ENCODE measurements around the gene DAB1.

DAB1 gene

GRCh38 chr1:57418971-57419370 lies 4.9 kb downstream of the DAB1 start:
- Histone ChIP-seq H3K27ac (ENCODE audit: insufficient read depth in 1 of 2, low read depth in 1 of 2, low read length in 2 of 2, poor library complexity in 1 of 2, severe bottlenecking in 2 of 2) (no peak overlapping the region), H3K4me1 (ENCODE audit: control extremely low read depth in 1 of 4, control insufficient read depth in 4 of 4, insufficient read depth in 4 of 4, low read length in 3 of 4) (peaks cover 0 to 19% (median 9%) of the 10 kb centered on the region in 4 experiments), H3K27me3 (replicated peaks in 2 of 5; ENCODE audit: control insufficient read depth in 4 of 5, insufficient read depth in 5 of 5, low read length in 4 of 5) (peaks cover 15 to 66% (median 31%) of the 10 kb centered on the region in 5 experiments), H3K36me3 (ENCODE audit: control insufficient read depth in 4 of 4, insufficient read depth in 4 of 4, low read length in 3 of 4) (no peaks in the 10 kb centered on the region), H3K4me3 (ENCODE audit: control insufficient read depth in 1 of 7, extremely low read depth in 1 of 7, insufficient read depth in 4 of 7, low read depth in 2 of 7, low read length in 6 of 7) (no peak overlapping the region), H3K9me3 (ENCODE audit: control extremely low read depth in 1 of 5, control insufficient read depth in 4 of 5, insufficient read depth in 2 of 5, low read depth in 1 of 5, low read length in 4 of 5) (no peaks in the 10 kb centered on the region)
- CTCF ChIA-PET: no interaction called here
- POLR2A ChIA-PET: no interaction called here
- WGBS (ENCODE audit: insufficient coverage): 94% methylated on average over 3 of the region's 4 CpGs
- no peak for DNase-seq

- 90% methylated on average over 3 of the region's 3 CpGs for WGBS (ENCODE audit: insufficient coverage)
- Histone ChIP-seq H3K36me3 (ENCODE audit: control insufficient read depth in 4 of 4, insufficient read depth in 4 of 4, low read length in 3 of 4) (no peaks in the 10 kb centered on the region), H3K9me3 (ENCODE audit: control extremely low read depth in 1 of 5, control insufficient read depth in 4 of 5, insufficient read depth in 2 of 5, low read depth in 1 of 5, low read length in 4 of 5) (peaks cover 0 to 10% (median 0%) of the 10 kb centered on the region in 5 experiments), H3K27me3 (replicated peaks in 2 of 5; ENCODE audit: control insufficient read depth in 4 of 5, insufficient read depth in 5 of 5, low read length in 4 of 5) (peaks cover 0 to 8% (median 3%) of the 10 kb centered on the region in 5 experiments), H3K27ac (ENCODE audit: insufficient read depth in 1 of 2, low read depth in 1 of 2, low read length in 2 of 2, poor library complexity in 1 of 2, severe bottlenecking in 2 of 2) (no peak overlapping the region), H3K4me3 (ENCODE audit: control insufficient read depth in 1 of 7, extremely low read depth in 1 of 7, insufficient read depth in 4 of 7, low read depth in 2 of 7, low read length in 6 of 7) (no peak overlapping the region), H3K4me1 (ENCODE audit: control extremely low read depth in 1 of 4, control insufficient read depth in 4 of 4, insufficient read depth in 4 of 4, low read length in 3 of 4) (no peaks in the 10 kb centered on the region)
- DNase-seq: no peak
- ChIA-PET CTCF (no interaction called here), POLR2A (no interaction called here)
Observed at GRCh38 chr1:57411262-57411661, 12.6 kb downstream of the DAB1 start.

GRCh38 chr1:57410508-57410907 lies 13.4 kb downstream of the DAB1 start:
- Histone ChIP-seq H3K4me3 (ENCODE audit: control insufficient read depth in 1 of 7, extremely low read depth in 1 of 7, insufficient read depth in 4 of 7, low read depth in 2 of 7, low read length in 6 of 7) (no peak overlapping the region), H3K9me3 (ENCODE audit: control extremely low read depth in 1 of 5, control insufficient read depth in 4 of 5, insufficient read depth in 2 of 5, low read depth in 1 of 5, low read length in 4 of 5) (peaks cover 0 to 10% (median 0%) of the 10 kb centered on the region in 5 experiments), H3K36me3 (ENCODE audit: control insufficient read depth in 4 of 4, insufficient read depth in 4 of 4, low read length in 3 of 4) (no peaks in the 10 kb centered on the region), H3K27ac (ENCODE audit: insufficient read depth in 1 of 2, low read depth in 1 of 2, low read length in 2 of 2, poor library complexity in 1 of 2, severe bottlenecking in 2 of 2) (no peak overlapping the region), H3K4me1 (ENCODE audit: control extremely low read depth in 1 of 4, control insufficient read depth in 4 of 4, insufficient read depth in 4 of 4, low read length in 3 of 4) (no peaks in the 10 kb centered on the region), H3K27me3 (replicated peaks in 2 of 5; ENCODE audit: control insufficient read depth in 4 of 5, insufficient read depth in 5 of 5, low read length in 4 of 5) (peaks cover 0 to 5% (median 0%) of the 10 kb centered on the region in 5 experiments)
- no peak for DNase-seq
- ChIA-PET POLR2A (no interaction called here), CTCF (no interaction called here)
- WGBS (ENCODE audit: insufficient coverage): 100% methylated on average over 2 of the region's 4 CpGs

- H3K4me1 ChIP-seq (ENCODE audit: control extremely low read depth in 1 of 4, control insufficient read depth in 4 of 4, insufficient read depth in 4 of 4, low read length in 3 of 4): no peaks in the 10 kb centered on the region
- no peak overlapping the region for H3K27ac ChIP-seq (ENCODE audit: insufficient read depth in 1 of 2, low read depth in 1 of 2, low read length in 2 of 2, poor library complexity in 1 of 2, severe bottlenecking in 2 of 2)
- no peaks in the 10 kb centered on the region for H3K36me3 ChIP-seq (ENCODE audit: control insufficient read depth in 4 of 4, insufficient read depth in 4 of 4, low read length in 3 of 4)
- no peak for DNase-seq
- peaks cover 0 to 6% (median 0%) of the 10 kb centered on the region in 5 experiments for H3K9me3 ChIP-seq (ENCODE audit: control extremely low read depth in 1 of 5, control insufficient read depth in 4 of 5, insufficient read depth in 2 of 5, low read depth in 1 of 5, low read length in 4 of 5)
- no peak overlapping the region for H3K4me3 ChIP-seq (ENCODE audit: control insufficient read depth in 1 of 7, extremely low read depth in 1 of 7, insufficient read depth in 4 of 7, low read depth in 2 of 7, low read length in 6 of 7)
- POLR2A ChIA-PET: no interaction called here
- peaks cover 0 to 8% (median 0%) of the 10 kb centered on the region in 5 experiments for H3K27me3 ChIP-seq (replicated peaks in 2 of 5; ENCODE audit: control insufficient read depth in 4 of 5, insufficient read depth in 5 of 5, low read length in 4 of 5)
- 50% methylated on average over 2 of the region's 4 CpGs for WGBS (ENCODE audit: insufficient coverage)
- CTCF ChIA-PET: no interaction called here
Observed at GRCh38 chr1:57407928-57408327, 15.9 kb downstream of the DAB1 start.

GRCh38 chr1:57406428-57406970 lies 17.4 kb downstream of the DAB1 start:
- CTCF ChIA-PET: no interaction called here
- whole genome bisulfite sequencing (ENCODE audit: insufficient coverage): 100% methylated on average over 1 of the region's 2 CpGs

GRCh38 chr1:57404884-57405283 lies 19.0 kb downstream of the DAB1 start:
- Histone ChIP-seq H3K27me3 (replicated peaks in 2 of 5; ENCODE audit: control insufficient read depth in 4 of 5, insufficient read depth in 5 of 5, low read length in 4 of 5) (peaks cover 0 to 9% (median 0%) of the 10 kb centered on the region in 5 experiments), H3K36me3 (ENCODE audit: control insufficient read depth in 4 of 4, insufficient read depth in 4 of 4, low read length in 3 of 4) (no peaks in the 10 kb centered on the region), H3K4me3 (ENCODE audit: control insufficient read depth in 1 of 7, extremely low read depth in 1 of 7, insufficient read depth in 4 of 7, low read depth in 2 of 7, low read length in 6 of 7) (no peak overlapping the region), H3K27ac (ENCODE audit: insufficient read depth in 1 of 2, low read depth in 1 of 2, low read length in 2 of 2, poor library complexity in 1 of 2, severe bottlenecking in 2 of 2) (no peak overlapping the region), H3K4me1 (ENCODE audit: control extremely low read depth in 1 of 4, control insufficient read depth in 4 of 4, insufficient read depth in 4 of 4, low read length in 3 of 4) (no peaks in the 10 kb centered on the region), H3K9me3 (ENCODE audit: control extremely low read depth in 1 of 5, control insufficient read depth in 4 of 5, insufficient read depth in 2 of 5, low read depth in 1 of 5, low read length in 4 of 5) (no peaks in the 10 kb centered on the region)
- POLR2A ChIA-PET: no interaction called here
- CTCF ChIA-PET: no interaction called here
- DNase-seq: no peak
- WGBS (ENCODE audit: insufficient coverage): 100% methylated on average over 2 of the region's 3 CpGs

More at GRCh38 chr1:57406428-57406970, 17.4 kb downstream of the DAB1 start:
- Histone ChIP-seq H3K4me3 (ENCODE audit: control insufficient read depth in 1 of 7, extremely low read depth in 1 of 7, insufficient read depth in 4 of 7, low read depth in 2 of 7, low read length in 6 of 7) (no peak overlapping the region), H3K36me3 (ENCODE audit: control insufficient read depth in 4 of 4, insufficient read depth in 4 of 4, low read length in 3 of 4) (no peaks in the 10 kb centered on the region), H3K4me1 (ENCODE audit: control extremely low read depth in 1 of 4, control insufficient read depth in 4 of 4, insufficient read depth in 4 of 4, low read length in 3 of 4) (no peaks in the 10 kb centered on the region), H3K27me3 (replicated peaks in 2 of 5; ENCODE audit: control insufficient read depth in 4 of 5, insufficient read depth in 5 of 5, low read length in 4 of 5) (peaks cover 0 to 9% (median 0%) of the 10 kb centered on the region in 5 experiments), H3K27ac (ENCODE audit: insufficient read depth in 1 of 2, low read depth in 1 of 2, low read length in 2 of 2, poor library complexity in 1 of 2, severe bottlenecking in 2 of 2) (no peak overlapping the region), H3K9me3 (ENCODE audit: control extremely low read depth in 1 of 5, control insufficient read depth in 4 of 5, insufficient read depth in 2 of 5, low read depth in 1 of 5, low read length in 4 of 5) (peaks cover 0 to under 1% (median 0%) of the 10 kb centered on the region in 5 experiments)
- DNase-seq: no peak
- POLR2A ChIA-PET: no interaction called here

GRCh38 chr1:57403201-57403600 lies 20.7 kb downstream of the DAB1 start:
- peaks cover 0 to 4% (median 0%) of the 10 kb centered on the region in 5 experiments for H3K27me3 ChIP-seq (replicated peaks in 2 of 5; ENCODE audit: control insufficient read depth in 4 of 5, insufficient read depth in 5 of 5, low read length in 4 of 5)
- no peak overlapping the region for H3K4me3 ChIP-seq (ENCODE audit: control insufficient read depth in 1 of 7, extremely low read depth in 1 of 7, insufficient read depth in 4 of 7, low read depth in 2 of 7, low read length in 6 of 7)
- POLR2A ChIA-PET: no interaction called here
- DNase-seq: no peak
- no peaks in the 10 kb centered on the region for H3K4me1 ChIP-seq (ENCODE audit: control extremely low read depth in 1 of 4, control insufficient read depth in 4 of 4, insufficient read depth in 4 of 4, low read length in 3 of 4)
- no peak overlapping the region for H3K27ac ChIP-seq (ENCODE audit: insufficient read depth in 1 of 2, low read depth in 1 of 2, low read length in 2 of 2, poor library complexity in 1 of 2, severe bottlenecking in 2 of 2)
- H3K9me3 ChIP-seq (ENCODE audit: control extremely low read depth in 1 of 5, control insufficient read depth in 4 of 5, insufficient read depth in 2 of 5, low read depth in 1 of 5, low read length in 4 of 5): no peaks in the 10 kb centered on the region
- CTCF ChIA-PET: no interaction called here
- 100% methylated on average over 1 of the region's 1 CpG for WGBS (ENCODE audit: insufficient coverage)
- no peaks in the 10 kb centered on the region for H3K36me3 ChIP-seq (ENCODE audit: control insufficient read depth in 4 of 4, insufficient read depth in 4 of 4, low read length in 3 of 4)
